Spinal cord (tissue), 10 donors: ENCODE data around the gene THBS2. TPM values are rescaled to one million over a fixed set of nuclear protein-coding genes. Genes with fewer than 3 reads are reported as not detected.

Experiments
- DNase-seq, 6 donors: peaks; one replicate each; pipeline versions ENCODE4 v3.0.0 to v3.0.0-alpha.2; 2013 to 2015; ENCODE audit warnings: low spot score in 6 of 6, low read depth in 4 of 6
- H3K27ac ChIP-seq: one replicate; pipeline ENCODE4 v1.5.1; 2013; ENCODE audit warnings: low read depth, low read length, control low read depth
- H3K27me3 ChIP-seq: one replicate; pipeline ENCODE4 v1.6.1; 2013; ENCODE audit warnings: low read length; ENCODE audit not compliant: control insufficient read depth, insufficient read depth
- H3K36me3 ChIP-seq: one replicate; pipeline ENCODE4 v1.6.1; 2013; ENCODE audit warnings: low read length; ENCODE audit not compliant: control insufficient read depth, insufficient read depth
- H3K4me1 ChIP-seq: one replicate; pipeline ENCODE4 v1.6.1; 2013; ENCODE audit warnings: low read length; ENCODE audit not compliant: control insufficient read depth, insufficient read depth
- H3K4me3 ChIP-seq: one replicate; pipeline ENCODE4 v1.5.1; 2013; ENCODE audit warnings: low read depth, low read length, control low read depth
- H3K9me3 ChIP-seq: one replicate; pipeline ENCODE4 v1.6.1; 2013; ENCODE audit warnings: low read length; ENCODE audit not compliant: control insufficient read depth, insufficient read depth
- WGBS: methylation state at CpG from one replicate; pipeline ENCODE4 v1.1.5; 2013; ENCODE audit warnings: missing lambda C conversion rate; ENCODE audit not compliant: insufficient coverage; 5-methylcytosine and 5-hydroxymethylcytosine counted together
- polyA plus RNA-seq, 2 donors: library from polyadenylated mRNA; unstranded; fragments of 120-200 nt; gene quantifications; one replicate each; pipeline ENCODE4 v1.2.1, GENCODE V29; 2013; ENCODE audit not compliant: insufficient read length in 2 of 2
- total RNA-seq, 2 donors: library from RNA; depleted of rRNA in 1 of 2; stranded (reverse); fragments of 120-200 nt in 1 of 2; fragments of >200 nt in 1 of 2; gene quantifications; one replicate each; pipeline versions ENCODE4 v1.2.3 to v1.2.4, GENCODE V29; 2013 to 2014
- donor health status: healthy.

Gene THBS2
- total and polyA plus RNA-seq, 4 donors, result 44.3 to 99.4 (median 70.0) TPM

- peaks cover 2% of the 10 kb centered on the region for H3K9me3 ChIP-seq
- no peak overlapping the region for H3K4me3 ChIP-seq
- DNase-seq, result peak in 3 of 6 donors; percentile 60 to 81 (median 76)
- no peaks in the 10 kb centered on the region for H3K27me3 ChIP-seq
- H3K36me3 ChIP-seq, result peaks cover 74% of the 10 kb centered on the region
- H3K4me1 ChIP-seq, result peaks cover 10% of the 10 kb centered on the region
- peak overlapping the region; percentile 50 for H3K27ac ChIP-seq
- 28% methylated on average over 10 of the region's 13 CpGs for WGBS
These were observed 23.9 kb downstream of the THBS2 start for GRCh38 chr6:169229615-169230321.

GRCh38 chr6:169227116-169227515 is 26.5 kb downstream of the THBS2 start:
- no peak for DNase-seq
- Histone ChIP-seq H3K4me1 (peaks cover 10% of the 10 kb centered on the region), H3K27ac (no peak overlapping the region), H3K4me3 (no peak overlapping the region), H3K36me3 (peaks cover 62% of the 10 kb centered on the region), H3K27me3 (no peaks in the 10 kb centered on the region), H3K9me3 (no peaks in the 10 kb centered on the region)
- 96% methylated on average over 13 of the region's 15 CpGs for WGBS

- Histone ChIP-seq H3K27me3 (no peaks in the 10 kb centered on the region), H3K27ac (no peak overlapping the region), H3K9me3 (no peaks in the 10 kb centered on the region), H3K36me3 (peaks cover 56% of the 10 kb centered on the region), H3K4me3 (no peak overlapping the region), H3K4me1 (peaks cover 10% of the 10 kb centered on the region)
- WGBS, result 99% methylated on average over 8 of the region's 11 CpGs
- no peak for DNase-seq
These were observed 27.8 kb downstream of the THBS2 start for GRCh38 chr6:169225887-169226286.

- no peaks in the 10 kb centered on the region for H3K27me3 ChIP-seq
- WGBS, result 96% methylated on average over 18 of the region's 23 CpGs
- peaks cover 60% of the 10 kb centered on the region for H3K36me3 ChIP-seq
- no peak overlapping the region for H3K4me3 ChIP-seq
- peaks cover 7% of the 10 kb centered on the region for H3K4me1 ChIP-seq
- DNase-seq, result no peak
- H3K9me3 ChIP-seq, result no peaks in the 10 kb centered on the region
- no peak overlapping the region for H3K27ac ChIP-seq
These were observed 28.5 kb downstream of the THBS2 start for GRCh38 chr6:169225131-169225576.

- H3K4me1 ChIP-seq, result peaks cover 6% of the 10 kb centered on the region
- H3K4me3 ChIP-seq, result no peak overlapping the region
- H3K36me3 ChIP-seq, result peaks cover 65% of the 10 kb centered on the region
- no peaks in the 10 kb centered on the region for H3K27me3 ChIP-seq
- DNase-seq, result no peak
- no peak overlapping the region for H3K27ac ChIP-seq
- WGBS, result 83% methylated on average over 5 of the region's 9 CpGs
- H3K9me3 ChIP-seq, result no peaks in the 10 kb centered on the region
These were observed 28.9 kb downstream of the THBS2 start for GRCh38 chr6:169224716-169225115.

- Histone ChIP-seq H3K4me1 (peaks cover 2% of the 10 kb centered on the region), H3K36me3 (peaks cover 70% of the 10 kb centered on the region), H3K9me3 (no peaks in the 10 kb centered on the region), H3K27me3 (no peaks in the 10 kb centered on the region), H3K27ac (no peak overlapping the region), H3K4me3 (no peak overlapping the region)
- DNase-seq, result no peak
- WGBS, result 74% methylated on average over 9 of the region's 10 CpGs
These were observed 29.4 kb downstream of the THBS2 start for GRCh38 chr6:169224185-169224695.

- no peak overlapping the region for H3K27ac ChIP-seq
These were observed 30.6 kb downstream of the THBS2 start for GRCh38 chr6:169223006-169223405.

GRCh38 chr6:169222126-169222525 is 31.5 kb downstream of the THBS2 start:
- no peak for DNase-seq
- Histone ChIP-seq H3K27ac (no peak overlapping the region), H3K4me3 (no peak overlapping the region), H3K27me3 (no peaks in the 10 kb centered on the region), H3K36me3 (peaks cover 68% of the 10 kb centered on the region), H3K4me1 (no peaks in the 10 kb centered on the region), H3K9me3 (no peaks in the 10 kb centered on the region)
- WGBS, result 98% methylated on average over 24 of the region's 24 CpGs

More at GRCh38 chr6:169223006-169223405, 30.6 kb downstream of the THBS2 start:
- H3K4me1 ChIP-seq, result no peaks in the 10 kb centered on the region
- DNase-seq, result no peak
- H3K9me3 ChIP-seq, result no peaks in the 10 kb centered on the region
- H3K4me3 ChIP-seq, result no peak overlapping the region
- no peaks in the 10 kb centered on the region for H3K27me3 ChIP-seq
- H3K36me3 ChIP-seq, result peaks cover 75% of the 10 kb centered on the region
- 95% methylated on average over 9 of the region's 9 CpGs for WGBS

GRCh38 chr6:169221264-169221663 is 32.4 kb downstream of the THBS2 start:
- Histone ChIP-seq H3K9me3 (no peaks in the 10 kb centered on the region), H3K4me1 (no peaks in the 10 kb centered on the region), H3K27ac (no peak overlapping the region), H3K27me3 (no peaks in the 10 kb centered on the region), H3K4me3 (no peak overlapping the region), H3K36me3 (peaks cover 66% of the 10 kb centered on the region)
- no peak for DNase-seq
- WGBS, result 90% methylated on average over 7 of the region's 7 CpGs
